Neural progenitor cell (in vitro differentiated cells): ENCODE measurements around the gene NDUFA3. TPM values are rescaled to one million over a fixed set of nuclear protein-coding genes. Genes with fewer than 3 reads are reported as not detected.

Experiments used
- DNase-seq: peaks from one replicate; pipeline ENCODE4 v3.0.0-alpha.2; 2016; ENCODE audit warnings: low spot score
- H2AFZ ChIP-seq: fragments of 200-600 bp; sonication (generic); replicated peaks from 2 replicates; pipeline ENCODE4 v1.6.1; 2016; ENCODE audit warnings: antibody characterized with exemption
- H3F3A ChIP-seq: fragments of 200-600 bp; sonication (generic); 2 replicates; pipeline ENCODE4 v1.6.1; 2016; ENCODE audit warnings: antibody characterized with exemption, low read depth
- H3K27ac ChIP-seq: fragments of 200-600 bp; sonication (generic); 2 replicates; pipeline ENCODE4 v1.5.1; 2016; ENCODE audit warnings: mild to moderate bottlenecking
- H3K27me3 ChIP-seq: fragments of 200-600 bp; sonication (generic); 2 replicates; pipeline ENCODE4 v1.6.1; 2016; ENCODE audit warnings: mild to moderate bottlenecking, moderate library complexity
- H3K36me3 ChIP-seq: fragments of 200-600 bp; sonication (generic); 2 replicates; pipeline ENCODE4 v1.5.1; 2016
- H3K4me1 ChIP-seq: fragments of 200-600 bp; sonication (generic); 2 replicates; pipeline ENCODE4 v1.6.1; 2016; ENCODE audit warnings: mixed run types
- H3K4me2 ChIP-seq: fragments of 200-600 bp; sonication (generic); 2 replicates; pipeline ENCODE4 v1.6.1; 2016
- H3K4me3 ChIP-seq: fragments of 200-600 bp; sonication (generic); 2 replicates; pipeline ENCODE4 v1.5.1; 2016
- H3K79me2 ChIP-seq: fragments of 200-600 bp; sonication (generic); 2 replicates; pipeline ENCODE4 v1.6.1; 2016; ENCODE audit warnings: low read depth
- H3K9ac ChIP-seq: fragments of 200-600 bp; sonication (generic); 2 replicates; pipeline ENCODE4 v1.6.1; 2016
- H3K9me3 ChIP-seq: fragments of 200-600 bp; sonication (generic); 2 replicates; pipeline ENCODE4 v1.5.1; 2016; ENCODE audit warnings: low read depth
- H4K20me1 ChIP-seq: fragments of 200-600 bp; sonication (generic); 2 replicates; pipeline ENCODE4 v1.6.1; 2016; ENCODE audit warnings: low read depth
- H3K27ac Mint-ChIP-seq: 3 replicates; pipeline ENCODE4 v1.8.0; 2021; ENCODE audit warnings: mixed read lengths
- H3K27me3 Mint-ChIP-seq: 2 replicates; pipeline ENCODE4 v1.8.0; 2022; ENCODE audit warnings: low read depth, mild to moderate bottlenecking, inconsistent platforms, moderate library complexity, mixed read lengths; ENCODE audit not compliant: insufficient read depth
- H3K36me3 Mint-ChIP-seq: 3 replicates; pipeline ENCODE4 v1.8.0; 2021; ENCODE audit warnings: mixed read lengths
- H3K4me1 Mint-ChIP-seq: 3 replicates; pipeline ENCODE4 v1.8.0; 2021; ENCODE audit warnings: mixed read lengths
- H3K4me3 Mint-ChIP-seq: 3 replicates; pipeline ENCODE4 v1.8.0; 2021; ENCODE audit warnings: mild to moderate bottlenecking, moderate library complexity, mixed read lengths
- H3K9me3 Mint-ChIP-seq: 3 replicates; pipeline ENCODE4 v1.8.0; 2020; ENCODE audit warnings: mixed read lengths
- EZH2 ChIP-seq: fragments of 200-600 bp; sonication (generic); IDR thresholded peaks from 2 replicates; pipeline ENCODE4 v1.6.1; 2017; ENCODE audit warnings: antibody characterized with exemption, mild to moderate bottlenecking, moderate library complexity
- EZH2phosphoT487 ChIP-seq: fragments of 200-600 bp; sonication (generic); IDR thresholded peaks from 2 replicates; pipeline ENCODE4 v1.6.1; 2017; ENCODE audit warnings: antibody characterized with exemption
- total RNA-seq: library from RNA; depleted of rRNA; stranded (reverse); fragments of >200 nt; gene quantifications from 2 replicates; pipeline ENCODE4 v1.2.3, GENCODE V29; 2015; ENCODE audit warnings: low replicate concordance
- TF ChIP-seq, protein P1 (sequence below): fragments of 200-600 bp; sonication (generic); IDR thresholded peaks from 2 replicates; pipeline ENCODE4 v1.5.1; 2017; ENCODE audit warnings: antibody characterized with exemption, mild to moderate bottlenecking

Gene NDUFA3
- total RNA-seq, 1 donor from 2014 or later, result 75.9 TPM

- Mint-ChIP-seq H3K27ac (peak within 1 kb of the TSS; percentile 46), H3K4me1 (peaks cover 25% of the 10 kb centered on the region), H3K9me3 (no peaks in the 10 kb centered on the region), H3K27me3 (peaks cover 12% of the 10 kb centered on the region), H3K36me3 (peaks cover 16% of the 10 kb centered on the region), H3K4me3 (peak within 1 kb of the TSS; percentile 97)
- Histone ChIP-seq H3F3A (peaks cover 5% of the 10 kb centered on the region), H3K9ac (peak within 1 kb of the TSS; percentile 83), H3K79me2 (peaks cover 23% of the 10 kb centered on the region), H3K36me3 (no peaks in the 10 kb centered on the region), H3K27me3 (no peaks in the 10 kb centered on the region), H3K4me1 (peaks cover 5% of the 10 kb centered on the region), H3K4me2 (peak within 1 kb of the TSS; percentile 90), H4K20me1 (peaks cover 13% of the 10 kb centered on the region), H3K4me3 (peak within 1 kb of the TSS; percentile 75), H3K9me3 (no peaks in the 10 kb centered on the region), H2AFZ (peak within 1 kb of the TSS; percentile 95), H3K27ac (no peak within 1 kb of the TSS)
- DNase-seq, result peak; percentile 99
- TF ChIP-seq EZH2 (no peak), EZH2phosphoT487 (no peak)
- TF ChIP-seq, protein P1, sequence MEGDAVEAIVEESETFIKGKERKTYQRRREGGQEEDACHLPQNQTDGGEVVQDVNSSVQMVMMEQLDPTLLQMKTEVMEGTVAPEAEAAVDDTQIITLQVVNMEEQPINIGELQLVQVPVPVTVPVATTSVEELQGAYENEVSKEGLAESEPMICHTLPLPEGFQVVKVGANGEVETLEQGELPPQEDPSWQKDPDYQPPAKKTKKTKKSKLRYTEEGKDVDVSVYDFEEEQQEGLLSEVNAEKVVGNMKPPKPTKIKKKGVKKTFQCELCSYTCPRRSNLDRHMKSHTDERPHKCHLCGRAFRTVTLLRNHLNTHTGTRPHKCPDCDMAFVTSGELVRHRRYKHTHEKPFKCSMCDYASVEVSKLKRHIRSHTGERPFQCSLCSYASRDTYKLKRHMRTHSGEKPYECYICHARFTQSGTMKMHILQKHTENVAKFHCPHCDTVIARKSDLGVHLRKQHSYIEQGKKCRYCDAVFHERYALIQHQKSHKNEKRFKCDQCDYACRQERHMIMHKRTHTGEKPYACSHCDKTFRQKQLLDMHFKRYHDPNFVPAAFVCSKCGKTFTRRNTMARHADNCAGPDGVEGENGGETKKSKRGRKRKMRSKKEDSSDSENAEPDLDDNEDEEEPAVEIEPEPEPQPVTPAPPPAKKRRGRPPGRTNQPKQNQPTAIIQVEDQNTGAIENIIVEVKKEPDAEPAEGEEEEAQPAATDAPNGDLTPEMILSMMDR, result no peak
These were observed 12.7 kb downstream of the NDUFA3 start, which contains the start of the genes PRPF31 and TFPT for GRCh38 chr19:54115109-54116063. PRPF31 (plus strand) TSS chr19:54115754; CDS start chr19:54118279, 2,525 bp downstream. TFPT (minus strand) TSS chr19:54115657; CDS start chr19:54115269, 388 bp downstream.

DNA sequence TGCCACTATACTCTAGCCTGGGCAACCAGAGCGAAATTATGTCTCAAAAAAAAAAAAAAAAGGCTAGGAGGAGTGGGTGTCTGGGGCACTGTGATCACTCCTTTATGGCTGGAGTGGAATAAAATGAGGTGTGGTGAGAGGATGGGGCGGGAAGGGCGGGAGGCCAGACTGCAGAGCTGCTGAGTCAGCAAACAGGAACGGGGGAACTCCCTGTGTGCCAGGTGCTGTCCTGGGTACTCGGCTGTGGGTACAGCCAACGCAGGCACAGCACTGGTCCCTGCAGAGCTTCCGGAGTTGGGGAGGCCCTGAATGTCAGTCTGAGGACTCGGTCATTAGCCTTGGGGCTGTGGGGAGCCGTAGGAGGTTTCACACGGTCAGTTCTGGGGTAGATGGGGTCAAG, 18.6 kb downstream of the NDUFA3 start:
- H3F3A ChIP-seq, result no peaks in the 10 kb centered on the region
- H4K20me1 ChIP-seq, result peaks cover 7% of the 10 kb centered on the region
- H3K9ac ChIP-seq, result no peak overlapping the region
- H3K27me3 ChIP-seq, result no peaks in the 10 kb centered on the region
- Mint-ChIP-seq H3K4me1 (peaks cover 9% of the 10 kb centered on the region), H3K27me3 (peaks cover 7% of the 10 kb centered on the region), H3K4me3 (no peak overlapping the region), H3K9me3 (no peaks in the 10 kb centered on the region), H3K27ac (no peak overlapping the region), H3K36me3 (peaks cover 15% of the 10 kb centered on the region)
- no peak overlapping the region for H2AFZ ChIP-seq
- H3K4me3 ChIP-seq, result no peak overlapping the region
- DNase-seq, result no peak
- TF ChIP-seq, protein P1, result no peak
- TF ChIP-seq EZH2phosphoT487 (no peak), EZH2 (no peak)
- H3K9me3 ChIP-seq, result no peaks in the 10 kb centered on the region
- peaks cover 11% of the 10 kb centered on the region for H3K79me2 ChIP-seq
- no peak overlapping the region for H3K27ac ChIP-seq
- H3K4me1 ChIP-seq, result peaks cover 3% of the 10 kb centered on the region
- H3K36me3 ChIP-seq, result no peaks in the 10 kb centered on the region
- H3K4me2 ChIP-seq, result no peak overlapping the region

- DNase-seq, result no peak
- Mint-ChIP-seq H3K4me1 (no peaks in the 10 kb centered on the region), H3K27me3 (peaks cover 3% of the 10 kb centered on the region), H3K4me3 (no peak overlapping the region), H3K36me3 (peaks cover 23% of the 10 kb centered on the region), H3K27ac (no peak overlapping the region), H3K9me3 (no peaks in the 10 kb centered on the region)
- H3K36me3 ChIP-seq, result no peaks in the 10 kb centered on the region
- no peaks in the 10 kb centered on the region for H3K9me3 ChIP-seq
- H3K27ac ChIP-seq, result no peak overlapping the region
- no peak overlapping the region for H2AFZ ChIP-seq
- H3K79me2 ChIP-seq, result no peaks in the 10 kb centered on the region
- no peaks in the 10 kb centered on the region for H4K20me1 ChIP-seq
- H3K9ac ChIP-seq, result no peak overlapping the region
- TF ChIP-seq, protein P1, result no peak
- no peak for TF ChIP-seq EZH2phosphoT487
- no peak for TF ChIP-seq EZH2
- no peak overlapping the region for H3K4me3 ChIP-seq
- H3F3A ChIP-seq, result no peaks in the 10 kb centered on the region
- H3K4me2 ChIP-seq, result no peak overlapping the region
- no peaks in the 10 kb centered on the region for H3K4me1 ChIP-seq
- H3K27me3 ChIP-seq, result no peaks in the 10 kb centered on the region
These were observed 21.0 kb downstream of the NDUFA3 start for GRCh38 chr19:54123682-54124081.
